Measurements from ENCODE around the gene RNF144A.

GRCh38 chr2:6929196-6929819, 12.1 kb downstream of the RNF144A start:
- TF ChIP-seq CTCF (IDR thresholded peaks at IDR 0.05), result no peak
- no peak for TF ChIP-seq POLR2A (IDR thresholded peaks at IDR 0.05)

Measured in Peyer's patch (tissue), 4 donors.